NCI-H187 treated with DMSO at 0.1 percent for 48 hours (cell line): ENCODE data around the gene PKDREJ.
"Not testable (repeated sequence)": the region's sequence is repeated elsewhere in the genome, so short reads cannot be mapped to it uniquely, and the experiment has no call there.

Experiments used
- DNase-seq: peaks from one replicate; lab custom pipeline; 2025; lab: John Stamatoyannopoulos, UW

Gene PKDREJ

GRCh38 chr22:46263216-46263590, at the start of gene PKDREJ:
Gene PKDREJ, minus strand, starts transcription at chr22:46263343. Its CDS starts 21 bp downstream, at chr22:46263322.
- DNase-seq, result no peak

GRCh38 chr22:46312848-46313247, 49.7 kb upstream of the PKDREJ start:
- not testable (repeated sequence) for DNase-seq

- no peak for DNase-seq
These were observed 48.9 kb upstream of the PKDREJ start for GRCh38 chr22:46312056-46312455.

GRCh38 chr22:46309526-46310085, 46.5 kb upstream of the PKDREJ start:
- DNase-seq, result no peak

GRCh38 chr22:46308283-46308988, 45.3 kb upstream of the PKDREJ start:
- DNase-seq, result no peak

GRCh38 chr22:46303347-46303965, 40.3 kb upstream of the PKDREJ start:
- no peak for DNase-seq

GRCh38 chr22:46300491-46300890, 37.3 kb upstream of the PKDREJ start:
- no peak for DNase-seq

GRCh38 chr22:46299101-46299500, 36.0 kb upstream of the PKDREJ start:
- no peak for DNase-seq

GRCh38 chr22:46297151-46297812, 34.1 kb upstream of the PKDREJ start:
- DNase-seq, result no peak

- peak; percentile 3 for DNase-seq
These were observed 33.4 kb upstream of the PKDREJ start, which contains the start of gene GTSE1 for GRCh38 chr22:46296257-46297150. Gene GTSE1, plus strand, starts transcription at chr22:46296870. Its CDS starts 531 bp downstream, at chr22:46297401.

GRCh38 chr22:46295277-46295971, 32.3 kb upstream of the PKDREJ start:
- DNase-seq, result no peak

GRCh38 chr22:46294784-46295183, 31.6 kb upstream of the PKDREJ start:
- no peak for DNase-seq

GRCh38 chr22:46293577-46294260, 30.6 kb upstream of the PKDREJ start:
- no peak for DNase-seq

GRCh38 chr22:46292732-46293131, 29.6 kb upstream of the PKDREJ start:
- DNase-seq, result no peak

- no peak for DNase-seq
These were observed 29.0 kb upstream of the PKDREJ start for GRCh38 chr22:46292173-46292572.

GRCh38 chr22:46290843-46291785, 28.0 kb upstream of the PKDREJ start:
- no peak for DNase-seq

- no peak for DNase-seq
These were observed 27.1 kb upstream of the PKDREJ start for GRCh38 chr22:46290121-46290842.

- DNase-seq, result no peak
These were observed 26.2 kb upstream of the PKDREJ start for GRCh38 chr22:46289244-46289891.
